OCI-LY7 (cell line): ENCODE results near the gene RHOG. TPM values are rescaled to one million over a fixed set of nuclear protein-coding genes. Genes with fewer than 3 reads are reported as not detected.

Source experiments
- BruUV-seq: library from RNA; stranded (reverse); fragments of 400-500 nt; replicated peaks from 2 replicates; lab custom pipeline; 2021; lab: Mats Ljungman, UMichigan
- CTCF ChIA-PET: fragments of 300-600 bp; sonication (Branson Sonifier 250); formaldehyde crosslinking; loops from one replicate; lab custom pipeline; 2022; ENCODE audit warnings: antibody characterized with exemption; ENCODE audit not compliant: unreplicated experiment; lab: Charles Lee
- POLR2A ChIA-PET: fragments of 300-600 bp; sonication (Branson Sonifier 250); formaldehyde crosslinking; loops from one replicate; lab custom pipeline; 2022; ENCODE audit warnings: antibody characterized with exemption; lab: Charles Lee
- DNase-seq: peaks from one replicate; pipeline ENCODE4 v3.0.0-alpha.2; 2015; ENCODE audit warnings: low spot score
- H2AFZ ChIP-seq: fragments of 200-600 bp; sonication (generic), shearing (Covaris generic); 2 replicates; pipeline ENCODE4 v1.6.1; 2014; ENCODE audit warnings: mild to moderate bottlenecking, antibody characterized with exemption, low read length, moderate library complexity
- H3K27ac ChIP-seq: fragments of 200-600 bp; sonication (generic); 2 replicates; pipeline ENCODE4 v1.5.1; 2014; ENCODE audit warnings: mixed run types, low read depth, mild to moderate bottlenecking, moderate library complexity, low read length, inconsistent platforms; ENCODE audit not compliant: poor library complexity, severe bottlenecking
- H3K36me3 ChIP-seq: fragments of 200-600 bp; sonication (generic); 2 replicates; pipeline ENCODE4 v1.6.1; 2014; ENCODE audit warnings: mild to moderate bottlenecking, antibody characterized with exemption, low read length, moderate library complexity, mixed read lengths; ENCODE audit not compliant: insufficient read depth
- H3K4me1 ChIP-seq: fragments of 200-600 bp; sonication (generic); 2 replicates; pipeline ENCODE4 v1.5.1; 2014; ENCODE audit warnings: mild to moderate bottlenecking, low read length; ENCODE audit not compliant: insufficient read depth, poor library complexity, severe bottlenecking
- H3K4me2 ChIP-seq: fragments of 200-600 bp; sonication (generic); 2 replicates; pipeline ENCODE4 v1.6.1; 2014; ENCODE audit warnings: mild to moderate bottlenecking, low read length
- H3K4me3 ChIP-seq: fragments of 200-600 bp; sonication (generic); 2 replicates; pipeline ENCODE4 v1.5.1; 2014; ENCODE audit warnings: mild to moderate bottlenecking, low read depth, low read length; ENCODE audit not compliant: poor library complexity, severe bottlenecking
- H3K79me2 ChIP-seq: fragments of 200-600 bp; sonication (generic); 2 replicates; pipeline ENCODE4 v1.6.1; 2016; ENCODE audit warnings: low read depth, mild to moderate bottlenecking, low read length, moderate library complexity, mixed read lengths; ENCODE audit not compliant: insufficient read depth
- H3K9me2 ChIP-seq: fragments of 200-600 bp; sonication (generic); 2 replicates; pipeline ENCODE4 v1.6.1; 2016; ENCODE audit warnings: mild to moderate bottlenecking, low read length, mixed read lengths; ENCODE audit not compliant: insufficient read depth
- H3K9me3 ChIP-seq: fragments of 200-600 bp; sonication (generic); 2 replicates; pipeline ENCODE4 v1.6.1; 2014; ENCODE audit warnings: mild to moderate bottlenecking, mixed run types, low read length, mixed read lengths
- H4K20me1 ChIP-seq: fragments of 200-600 bp; sonication (generic); 2 replicates; pipeline ENCODE4 v1.6.1; 2014; ENCODE audit warnings: mild to moderate bottlenecking, antibody characterized with exemption, low read length, moderate library complexity, mixed read lengths; ENCODE audit not compliant: insufficient read depth
- EZH2phosphoT487 ChIP-seq: fragments of 200-600 bp; sonication (generic); IDR thresholded peaks from 2 replicates; pipeline ENCODE4 v1.6.1; 2018; ENCODE audit warnings: low read depth, borderline replicate concordance, mild to moderate bottlenecking, mixed run types, antibody characterized with exemption, low read length, moderate library complexity, mixed read lengths
- intact Hi-C: fragments of 100-400 bp; cut with micrococcal nuclease; formaldehyde crosslinking; loops from one replicate; pipeline ENCODE4 v1.10.0; 2022; ENCODE audit not compliant: unreplicated experiment
- total RNA-seq, 2 experiments: library from RNA; depleted of rRNA in 1 of 2; stranded (reverse); fragments of >200 nt in 1 of 2; shearing (Covaris generic) in 1 of 2; gene quantifications; 2 replicates each; pipeline ENCODE4 v1.2.3, GENCODE V29; 2014 to 2022
- TF ChIP-seq, protein P1 (sequence below): fragments of 200-600 bp; sonication (generic); conservative IDR thresholded peaks from 2 replicates; pipeline ENCODE4 v1.5.1; 2014; ENCODE audit warnings: mild to moderate bottlenecking, antibody characterized with exemption, low read length, moderate library complexity, mixed read lengths

The RHOG gene
- total RNA-seq, 2 experiments from 2014 or later: 26.2 to 57.8 TPM

DNA sequence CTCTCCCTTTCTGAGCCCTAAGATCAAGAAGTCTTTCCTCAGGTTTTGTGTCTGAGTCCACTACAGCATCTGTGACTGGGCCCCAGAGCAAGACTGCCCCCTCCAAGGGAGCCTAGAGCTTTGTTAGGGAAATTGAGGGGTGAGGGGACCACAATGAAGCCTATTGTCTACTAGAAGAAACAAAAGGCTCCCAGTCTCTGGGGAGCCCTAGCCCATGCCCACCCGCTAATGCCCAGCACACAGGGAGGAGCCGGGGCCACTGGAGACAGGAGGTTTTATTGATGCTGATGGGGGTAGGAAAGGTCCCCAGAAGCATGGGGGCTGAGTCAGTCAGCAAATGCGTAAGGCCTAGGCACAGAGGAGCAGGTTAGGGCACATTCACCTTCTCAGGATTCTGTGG is 14.0 kb downstream of the RHOG start:
- POLR2A ChIA-PET: no interaction called here

DNA sequence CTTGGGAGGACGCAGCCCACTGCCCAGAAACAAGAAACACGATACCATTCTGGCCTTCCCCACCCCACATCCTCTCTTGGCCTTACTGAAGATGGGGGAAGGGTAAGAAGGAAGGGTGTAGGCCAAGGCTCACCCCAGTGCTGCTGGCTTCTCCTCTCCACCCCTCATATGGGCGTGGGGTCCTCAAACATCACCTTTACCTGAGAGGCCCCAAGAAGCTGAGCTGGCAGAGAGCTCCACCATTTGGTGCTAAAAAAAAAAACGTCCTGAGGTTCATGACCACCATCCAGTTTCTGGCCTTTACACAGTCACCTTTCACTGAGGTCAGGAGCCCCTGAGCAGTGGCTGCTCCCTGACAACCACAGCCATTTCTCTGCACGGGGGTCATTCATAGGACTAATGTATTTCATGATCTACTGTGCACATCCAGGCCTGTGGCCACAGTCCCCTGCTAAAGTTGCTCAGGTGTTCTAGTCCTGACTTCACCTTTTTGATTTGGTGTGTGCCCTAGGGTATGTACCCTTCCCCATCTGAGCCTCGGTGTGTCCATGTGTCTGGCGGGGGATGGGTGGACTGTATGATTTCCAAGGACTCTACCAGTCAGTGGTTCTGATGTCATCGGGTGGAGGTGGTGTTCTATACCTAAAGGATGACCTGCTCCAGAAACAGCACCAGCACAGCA is 15.1 kb downstream of the RHOG start:
- BruUV-seq: TSS peak; percentile 40
- intact Hi-C loops: no loop called here

More for the DNA sequence above, 14.0 kb downstream of the RHOG start:
- no peak for DNase-seq
- no peaks in the 10 kb centered on the region for H3K4me1 ChIP-seq
- no peak overlapping the region for H3K4me2 ChIP-seq
- no peaks in the 10 kb centered on the region for H4K20me1 ChIP-seq
- BruUV-seq: no TSS peak
- no peaks in the 10 kb centered on the region for H3K9me3 ChIP-seq
- TF ChIP-seq, protein P1, sequence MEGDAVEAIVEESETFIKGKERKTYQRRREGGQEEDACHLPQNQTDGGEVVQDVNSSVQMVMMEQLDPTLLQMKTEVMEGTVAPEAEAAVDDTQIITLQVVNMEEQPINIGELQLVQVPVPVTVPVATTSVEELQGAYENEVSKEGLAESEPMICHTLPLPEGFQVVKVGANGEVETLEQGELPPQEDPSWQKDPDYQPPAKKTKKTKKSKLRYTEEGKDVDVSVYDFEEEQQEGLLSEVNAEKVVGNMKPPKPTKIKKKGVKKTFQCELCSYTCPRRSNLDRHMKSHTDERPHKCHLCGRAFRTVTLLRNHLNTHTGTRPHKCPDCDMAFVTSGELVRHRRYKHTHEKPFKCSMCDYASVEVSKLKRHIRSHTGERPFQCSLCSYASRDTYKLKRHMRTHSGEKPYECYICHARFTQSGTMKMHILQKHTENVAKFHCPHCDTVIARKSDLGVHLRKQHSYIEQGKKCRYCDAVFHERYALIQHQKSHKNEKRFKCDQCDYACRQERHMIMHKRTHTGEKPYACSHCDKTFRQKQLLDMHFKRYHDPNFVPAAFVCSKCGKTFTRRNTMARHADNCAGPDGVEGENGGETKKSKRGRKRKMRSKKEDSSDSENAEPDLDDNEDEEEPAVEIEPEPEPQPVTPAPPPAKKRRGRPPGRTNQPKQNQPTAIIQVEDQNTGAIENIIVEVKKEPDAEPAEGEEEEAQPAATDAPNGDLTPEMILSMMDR: no peak
- TF ChIP-seq EZH2phosphoT487: no peak
- H3K36me3 ChIP-seq: peaks cover 63% of the 10 kb centered on the region
- H3K9me2 ChIP-seq: no peaks in the 10 kb centered on the region
- no peak overlapping the region for H2AFZ ChIP-seq
- CTCF ChIA-PET: interaction anchor here (1.1 kb wide), 1 partner anchor 10 kb away, joined by 3 read pairs; no protein-coding TSS in a partner anchor
- no peaks in the 10 kb centered on the region; the same call in 1 of the 2 replicates for H3K79me2 ChIP-seq
- no peak overlapping the region for H3K4me3 ChIP-seq
- intact Hi-C loops: no loop called here
- H3K27ac ChIP-seq: no peak overlapping the region

More for the DNA sequence above, 15.1 kb downstream of the RHOG start:
- H3K27ac ChIP-seq: no peak overlapping the region
- H3K9me3 ChIP-seq: no peaks in the 10 kb centered on the region
- TF ChIP-seq, protein P1: no peak
- no peak for TF ChIP-seq EZH2phosphoT487
- no peak for DNase-seq
- H3K4me2 ChIP-seq: no peak overlapping the region
- peaks cover 52% of the 10 kb centered on the region for H3K36me3 ChIP-seq
- H3K4me1 ChIP-seq: no peaks in the 10 kb centered on the region
- no peak overlapping the region for H3K4me3 ChIP-seq
- no peaks in the 10 kb centered on the region for H4K20me1 ChIP-seq
- H3K79me2 ChIP-seq: no peaks in the 10 kb centered on the region
- POLR2A ChIA-PET: interaction anchor here (1.0 to 1.4 kb wide), 2 partner anchors 12 to 29 kb away, joined by 3 to 6 read pairs; no protein-coding TSS in a partner anchor
- CTCF ChIA-PET: interaction anchor here (0.9 to 1.1 kb wide), 2 partner anchors 16 to 235 kb away, joined by 4 read pairs; no protein-coding TSS in a partner anchor
- H3K9me2 ChIP-seq: no peaks in the 10 kb centered on the region
- H2AFZ ChIP-seq: no peak overlapping the region
